Measurements from ENCODE around the gene OXT. TPM values are rescaled to one million over a fixed set of nuclear protein-coding genes. Genes with fewer than 3 reads are reported as not detected.
A peak's percentile ranks its signal among the peaks of the same experiment; 100 is the strongest.
"Not testable (repeated sequence)": the region's sequence is repeated elsewhere in the genome, so short reads cannot be mapped to it uniquely, and the experiment has no call there.

Gene OXT
- total RNA-seq, 1 donor from 2014 or later: not detected

GRCh38 chr20:3116341-3116740, 44.9 kb downstream of the OXT start:
- no peak for TF ChIP-seq CTCF (IDR thresholded peaks at IDR 0.05)

DNA sequence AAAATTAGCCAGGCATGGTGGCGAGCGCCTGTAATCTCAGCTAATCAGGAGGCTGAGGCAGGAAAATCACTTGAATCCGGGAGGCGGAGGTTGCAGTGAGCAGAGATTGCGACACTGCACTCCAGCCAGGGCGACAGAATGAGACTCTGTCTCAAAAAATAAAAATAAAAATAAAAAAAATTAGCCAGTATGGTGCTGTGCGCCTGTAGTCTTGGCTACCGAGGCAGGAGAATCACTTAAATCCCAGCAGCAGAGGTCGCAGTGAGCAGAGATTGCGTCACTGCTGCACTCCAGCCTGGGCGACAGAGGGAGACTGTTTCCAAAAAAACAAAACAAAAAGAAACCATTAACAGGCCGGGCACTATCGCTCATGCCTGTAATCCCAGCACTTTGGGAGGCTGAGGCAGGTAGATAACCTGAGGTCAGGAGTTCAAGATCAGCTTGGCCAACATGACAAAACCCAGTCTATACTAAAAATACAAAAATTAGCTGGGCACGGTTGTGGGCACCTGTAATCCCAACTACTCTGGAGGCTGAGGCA, 46.5 kb downstream of the OXT start:
- H3K9me3 Mint-ChIP-seq (ENCODE audit: unreplicated experiment); H3K4me1 Mint-ChIP-seq (ENCODE audit: unreplicated experiment); DNase-seq (ENCODE audit: extremely low spot score, unreplicated experiment); H3K4me3 Mint-ChIP-seq (ENCODE audit: unreplicated experiment); H3K27me3 Mint-ChIP-seq (ENCODE audit: unreplicated experiment): not testable (repeated sequence)
- H3K27ac Mint-ChIP-seq (ENCODE audit: unreplicated experiment): peak overlapping the region; percentile 47
- H3K36me3 Mint-ChIP-seq (ENCODE audit: unreplicated experiment): peaks cover 23% of the 10 kb centered on the region
- TF ChIP-seq CTCF (IDR thresholded peaks at IDR 0.05): peak; percentile 60

More at GRCh38 chr20:3116341-3116740, 44.9 kb downstream of the OXT start:
- no peak overlapping the region for H3K4me3 Mint-ChIP-seq (ENCODE audit: unreplicated experiment)
- H3K4me1 Mint-ChIP-seq (ENCODE audit: unreplicated experiment): peaks cover 3% of the 10 kb centered on the region
- H3K27me3 Mint-ChIP-seq (ENCODE audit: unreplicated experiment): no peaks in the 10 kb centered on the region
- H3K9me3 Mint-ChIP-seq (ENCODE audit: unreplicated experiment): no peaks in the 10 kb centered on the region
- H3K27ac Mint-ChIP-seq (ENCODE audit: unreplicated experiment): no peak overlapping the region
- H3K36me3 Mint-ChIP-seq (ENCODE audit: unreplicated experiment): peaks cover 18% of the 10 kb centered on the region
- no peak for DNase-seq (ENCODE audit: extremely low spot score, unreplicated experiment)

GRCh38 chr20:3119044-3119443, 47.6 kb downstream of the OXT start:
- H3K27me3 Mint-ChIP-seq (ENCODE audit: unreplicated experiment): no peaks in the 10 kb centered on the region
- no peak for TF ChIP-seq CTCF (IDR thresholded peaks at IDR 0.05)
- no peak for DNase-seq (ENCODE audit: extremely low spot score, unreplicated experiment)

GRCh38 chr20:3121271-3121911, 50.0 kb downstream of the OXT start:
- Mint-ChIP-seq H3K36me3 (ENCODE audit: unreplicated experiment) (peaks cover 19% of the 10 kb centered on the region), H3K27me3 (ENCODE audit: unreplicated experiment) (no peaks in the 10 kb centered on the region), H3K27ac (ENCODE audit: unreplicated experiment) (no peak overlapping the region), H3K4me3 (ENCODE audit: unreplicated experiment) (no peak overlapping the region), H3K4me1 (ENCODE audit: unreplicated experiment) (peaks cover 4% of the 10 kb centered on the region), H3K9me3 (ENCODE audit: unreplicated experiment) (no peaks in the 10 kb centered on the region)
- DNase-seq (ENCODE audit: extremely low spot score, unreplicated experiment): no peak
- TF ChIP-seq CTCF (IDR thresholded peaks at IDR 0.05): no peak

More at GRCh38 chr20:3119044-3119443, 47.6 kb downstream of the OXT start:
- no peaks in the 10 kb centered on the region for H3K9me3 Mint-ChIP-seq (ENCODE audit: unreplicated experiment)
- peaks cover 7% of the 10 kb centered on the region for H3K4me1 Mint-ChIP-seq (ENCODE audit: unreplicated experiment)
- H3K36me3 Mint-ChIP-seq (ENCODE audit: unreplicated experiment): peaks cover 20% of the 10 kb centered on the region
- no peak overlapping the region for H3K4me3 Mint-ChIP-seq (ENCODE audit: unreplicated experiment)
- peak overlapping the region; percentile 27 for H3K27ac Mint-ChIP-seq (ENCODE audit: unreplicated experiment)

Other genes starting within 250 kb of the OXT start
- gene PCED1A, start 231.0 kb upstream of the OXT start, total RNA-seq: 68.3 and 80.8 TPM in 2 replicates
- 45.2 and 51.1 TPM in 2 replicates for gene VPS16, start 230.9 kb upstream of the OXT start, total RNA-seq
- gene PTPRA, start 198.1 kb upstream of the OXT start, total RNA-seq: 80.2 and 88.6 TPM in 2 replicates
- not detected in 2 replicates for gene GNRH2, start 28.0 kb upstream of the OXT start, total RNA-seq
- 40.1 and 44.4 TPM in 2 replicates for gene MRPS26, start 25.6 kb upstream of the OXT start, total RNA-seq
- gene AVP, start 13.1 kb downstream of the OXT start, total RNA-seq: not detected in 2 replicates
- gene FASTKD5, start 88.2 kb downstream of the OXT start, total RNA-seq: 13.5 and 14.0 TPM in 2 replicates
- 5.9 and 7.3 TPM in 2 replicates for gene UBOX5, start 88.2 kb downstream of the OXT start, total RNA-seq
- 6.6 and 6.9 TPM in 2 replicates for gene LZTS3, start 101.9 kb downstream of the OXT start, total RNA-seq
- gene DDRGK1, start 133.1 kb downstream of the OXT start, total RNA-seq: 79.6 and 84.2 TPM in 2 replicates
- gene ITPA, start 137.9 kb downstream of the OXT start, total RNA-seq: 57.5 and 58.4 TPM in 2 replicates
- 2.4 and 3.2 TPM in 2 replicates for gene SLC4A11, start 167.6 kb downstream of the OXT start, total RNA-seq